HepG2 (cell line): ENCODE data around the gene LCLAT1. TPM values are rescaled to one million over a fixed set of nuclear protein-coding genes. Genes with fewer than 3 reads are reported as not detected.
A peak's percentile ranks its signal among the peaks of the same experiment; 100 is the strongest.

Experiments used
- ATAD3A ChIP-seq: sonication (generic); formaldehyde crosslinking; IDR thresholded peaks from 2 replicates; pipeline ENCODE4 v1.4.0; 2020; ENCODE audit warnings: missing genetic modification reagents
- CHCHD3 ChIP-seq: sonication (generic); formaldehyde crosslinking; IDR thresholded peaks from 2 replicates; pipeline ENCODE4 v1.8.0; 2022; ENCODE audit warnings: mild to moderate bottlenecking, missing genetic modification reagents, moderate library complexity
- EZH2 ChIP-seq: conservative IDR thresholded peaks from 2 replicates; pipeline ENCODE4 v1.6.1; 2012; ENCODE audit warnings: mild to moderate bottlenecking, low read depth, low read length, moderate library complexity
- HIVEP1 ChIP-seq: sonication (generic); formaldehyde crosslinking; IDR thresholded peaks from 2 replicates; pipeline ENCODE4 v1.4.0; 2020; ENCODE audit warnings: mild to moderate bottlenecking, missing genetic modification reagents
- HNRNPUL1 ChIP-seq: fragments of 200-400 bp; formaldehyde crosslinking; IDR thresholded peaks from 2 replicates; pipeline ENCODE4 v1.6.1; 2017; ENCODE audit warnings: low read depth, mild to moderate bottlenecking, low read length, moderate library complexity
- IRX3 ChIP-seq: sonication (generic); formaldehyde crosslinking; IDR thresholded peaks from 2 replicates; pipeline ENCODE4 v1.8.1; 2023; ENCODE audit warnings: mild to moderate bottlenecking, low read depth, missing genetic modification reagents, borderline replicate concordance
- KMT2A ChIP-seq: sonication (generic); formaldehyde crosslinking; IDR thresholded peaks from 2 replicates; pipeline ENCODE4 v1.4.0; 2020; ENCODE audit warnings: missing genetic modification reagents
- MATR3 ChIP-seq: sonication (generic); formaldehyde crosslinking; IDR thresholded peaks from 2 replicates; pipeline ENCODE4 v1.4.0; 2020; ENCODE audit warnings: missing genetic modification reagents
- MIER3 ChIP-seq: IDR thresholded peaks from 2 replicates; pipeline ENCODE4 v1.6.1; 2016; ENCODE audit warnings: missing compliant biosample characterization, borderline replicate concordance
- MTERF4 ChIP-seq: sonication (generic); formaldehyde crosslinking; IDR thresholded peaks from 2 replicates; pipeline ENCODE4 v1.8.0; 2023; ENCODE audit warnings: mild to moderate bottlenecking, missing genetic modification reagents
- NBN ChIP-seq: fragments of 450-650 bp; conservative IDR thresholded peaks from 2 replicates; pipeline ENCODE4 v1.6.1; 2017
- NR1H2 ChIP-seq: sonication (generic); formaldehyde crosslinking; IDR thresholded peaks from 2 replicates; pipeline ENCODE4 v1.8.1; 2022; ENCODE audit warnings: low read depth, missing genetic modification reagents, borderline replicate concordance
- PCBP2 ChIP-seq: fragments of 200-400 bp; formaldehyde crosslinking; optimal IDR thresholded peaks from 2 replicates; pipeline ENCODE3; 2018; ENCODE audit warnings: low read length, low read depth; ENCODE audit not compliant: poor library complexity, severe bottlenecking
- RBAK ChIP-seq: sonication (generic); formaldehyde crosslinking; IDR thresholded peaks from 2 replicates; pipeline ENCODE4 v1.5.1; 2020; ENCODE audit warnings: mild to moderate bottlenecking, missing genetic modification reagents
- RFX1 ChIP-seq: fragments of 450-650 bp; IDR thresholded peaks from 2 replicates; pipeline ENCODE4 v1.6.1; 2017
- SETDB1 ChIP-seq: sonication (generic); formaldehyde crosslinking; IDR thresholded peaks from 2 replicates; pipeline ENCODE4 v1.5.1; 2020; ENCODE audit warnings: missing genetic modification reagents, mild to moderate bottlenecking, borderline replicate concordance
- SP140L ChIP-seq: sonication (generic); formaldehyde crosslinking; IDR thresholded peaks from 2 replicates; pipeline ENCODE4 v1.4.0; 2020; ENCODE audit warnings: missing genetic modification reagents, borderline replicate concordance
- SRY ChIP-seq: sonication (generic); formaldehyde crosslinking; IDR thresholded peaks from 2 replicates; pipeline ENCODE4 v1.8.0; 2022; ENCODE audit warnings: mild to moderate bottlenecking, missing genetic modification reagents
- STAG1 ChIP-seq: sonication (generic); formaldehyde crosslinking; IDR thresholded peaks from 2 replicates; pipeline ENCODE4 v1.4.0; 2020; ENCODE audit warnings: missing genetic modification reagents
- TBX3 ChIP-seq: fragments of 450-650 bp; IDR thresholded peaks from 2 replicates; pipeline ENCODE4 v1.6.1; 2017; ENCODE audit warnings: antibody characterized with exemption, mild to moderate bottlenecking, inconsistent platforms, borderline replicate concordance
- TRIM22 ChIP-seq: fragments of 450-650 bp; IDR thresholded peaks from 2 replicates; pipeline ENCODE4 v1.6.1; 2017
- ZBTB34 ChIP-seq: sonication (generic); formaldehyde crosslinking; IDR thresholded peaks from 2 replicates; pipeline ENCODE4 v1.8.0; 2022; ENCODE audit warnings: mild to moderate bottlenecking, missing genetic modification reagents
- ZNF354B ChIP-seq: sonication (generic); formaldehyde crosslinking; IDR thresholded peaks from 2 replicates; pipeline ENCODE4 v1.8.0; 2022; ENCODE audit warnings: mild to moderate bottlenecking, missing genetic modification reagents
- ZNF44 ChIP-seq: sonication (generic); formaldehyde crosslinking; IDR thresholded peaks from 2 replicates; pipeline ENCODE4 v1.5.1; 2020; ENCODE audit warnings: mild to moderate bottlenecking, missing genetic modification reagents
- ZNF746 ChIP-seq: sonication (generic); formaldehyde crosslinking; IDR thresholded peaks from 2 replicates; pipeline ENCODE4 v1.8.0; 2022; ENCODE audit warnings: mild to moderate bottlenecking, missing genetic modification reagents
- polyA plus RNA-seq, 8 experiments: library from polyadenylated mRNA; depleted of rRNA in 3 of 8; stranded (reverse) in 7 of 8; unstranded in 1 of 8; fragments of >200 nt; fragmentation: Illumina TruSeq in 4 of 8; extraction: Trizol in 4 of 8; gene quantifications; 2 replicates each; pipeline versions ENCODE4 v1.2.1 to v1.2.3, GENCODE V29; 2011 to 2016; ENCODE audit warnings: low read depth in 4 of 8, missing spikeins in 1 of 8, mixed read lengths in 1 of 8; ENCODE audit not compliant: insufficient read depth in 1 of 8
- total RNA-seq, 5 experiments: library from RNA; depleted of rRNA; stranded (reverse); fragments of >200 nt; fragmentation: Illumina TruSeq; extraction: Trizol; gene quantifications; 2 replicates each; pipeline ENCODE4 v1.2.3, GENCODE V29; 2016; ENCODE audit warnings: low read depth in 1 of 5

Gene LCLAT1
- total and polyA plus RNA-seq, 2 of the 13 experiments (the other 11 are each of a cell fraction or from before 2014, with no cell fraction given), result 18.0 to 28.0 TPM

- TF ChIP-seq EZH2, result no peak
- TF ChIP-seq MTERF4 (CRISPR knock-in tag), result peak; percentile 99
- TF ChIP-seq MATR3 (CRISPR knock-in tag), result no peak
- peak; percentile 82; the same call in 1 of the 2 replicates for TF ChIP-seq ZNF44
- 0 out of 2 replicates have a peak, but pooled peaks have one; percentile 7 for TF ChIP-seq TBX3
- TF ChIP-seq RBAK (CRISPR knock-in tag), result peak; percentile 26; the same call in 1 of the 2 replicates
- TF ChIP-seq IRX3 (CRISPR knock-in tag), result peak; percentile 98
- TF ChIP-seq CHCHD3, result peak; percentile 93
- 0 out of 2 replicates have a peak, but pooled peaks have one; percentile 25 for TF ChIP-seq HNRNPUL1
- TF ChIP-seq NBN, result no peak
- no peak for TF ChIP-seq TRIM22
- peak; percentile 97 for TF ChIP-seq NR1H2
- TF ChIP-seq RFX1, result peak; percentile 30; the same call in 1 of the 2 replicates
- TF ChIP-seq SETDB1 (CRISPR knock-in tag), result peak; percentile 76; the same call in 1 of the 2 replicates
- peak; percentile 84 for TF ChIP-seq ZBTB34 (CRISPR knock-in tag)
- peak; percentile 50; the same call in 1 of the 2 replicates for TF ChIP-seq MIER3 (CRISPR knock-in tag)
- TF ChIP-seq ATAD3A (CRISPR knock-in tag), result no peak; the same call in 1 of the 2 replicates
- no peak for TF ChIP-seq PCBP2
- TF ChIP-seq ZNF354B, result no peak; the same call in 1 of the 2 replicates
- TF ChIP-seq ZNF746, result peak; percentile 93; the same call in 1 of the 2 replicates
- peak; percentile 92 for TF ChIP-seq KMT2A (CRISPR knock-in tag)
- peak; percentile 96 for TF ChIP-seq HIVEP1 (CRISPR knock-in tag)
- TF ChIP-seq SP140L (CRISPR knock-in tag), result no peak; the same call in 1 of the 2 replicates
- TF ChIP-seq STAG1 (CRISPR knock-in tag), result 0 out of 2 replicates have a peak, but pooled peaks have one; percentile 15
- peak; percentile 97 for TF ChIP-seq SRY (CRISPR knock-in tag)
Observed at GRCh38 chr2:30447149-30448045, at the start of gene LCLAT1 (continued).
